GM12878 (cell line): ENCODE data around the gene REV1. TPM values are rescaled to one million over a fixed set of nuclear protein-coding genes. Genes with fewer than 3 reads are reported as not detected.

Source experiments
- ATAC-seq: fragments of 200-7000 bp; cut with Tn5 transposase; 3 replicates; pipeline ENCODE4 v1.9.1; 2020; ENCODE audit warnings: mild to moderate bottlenecking, moderate library complexity
- BruUV-seq: library from RNA; stranded (reverse); fragments of 400-500 nt; replicated peaks from 2 replicates; lab custom pipeline; 2021; lab: Mats Ljungman, UMichigan
- CTCF ChIA-PET: fragments of 300-600 bp; sonication (Branson Sonifier 250); formaldehyde crosslinking; extraction: SDS; loops from one replicate; lab custom pipeline; 2021; ENCODE audit warnings: inconsistent platforms; lab: Yijun Ruan, JAX
- POLR2A ChIA-PET: fragments of 350-600 bp; formaldehyde crosslinking; extraction: SDS; loops from one replicate; lab custom pipeline; 2021; ENCODE audit warnings: inconsistent platforms; lab: Charles Lee
- RAD21 ChIA-PET: fragments of 300-600 bp; sonication (Branson Sonifier 250); formaldehyde crosslinking; loops from one replicate; lab custom pipeline; 2023; ENCODE audit warnings: antibody characterized with exemption; ENCODE audit not compliant: unreplicated experiment; lab: Charles Lee
- SMC1A ChIA-PET: fragments of 300-600 bp; sonication (Branson Sonifier 250); formaldehyde crosslinking; loops from one replicate; lab custom pipeline; 2023; ENCODE audit not compliant: unreplicated experiment, uncharacterized antibody; lab: Charles Lee
- DNase-seq: peaks from one replicate; pipeline ENCODE4 v3.0.0-alpha.2; 2011; ENCODE audit warnings: low read depth, low spot score
- FAIRE-seq: peaks from 3 replicates; lab custom pipeline; 2011; peaks lifted over from hg19 to GRCh38; lab: Jason Lieb, UNC
- H2AFZ ChIP-seq: 2 replicates; pipeline ENCODE4 v1.6.0; 2011; ENCODE audit warnings: low read depth, low read length, control low read depth; ENCODE audit not compliant: control insufficient read depth
- H3K27ac ChIP-seq: 2 replicates; pipeline ENCODE4 v1.5.1; 2011; ENCODE audit warnings: control low read depth; ENCODE audit not compliant: control insufficient read depth, insufficient read depth
- H3K27me3 ChIP-seq, 2 experiments: replicated peaks in 1 of 2; 2 replicates each; pipeline versions ENCODE4 v1.6.0 to v1.6.1; 2011; ENCODE audit warnings: low read length in 1 of 2; ENCODE audit not compliant: control insufficient read depth in 2 of 2, insufficient read depth in 2 of 2
- H3K36me3 ChIP-seq, 2 experiments: 2 replicates each; pipeline ENCODE4 v1.5.1; 2011; ENCODE audit warnings: low read length in 1 of 2; ENCODE audit not compliant: control insufficient read depth in 2 of 2, insufficient read depth in 2 of 2
- H3K4me1 ChIP-seq: 2 replicates; pipeline ENCODE4 v1.6.1; 2011; ENCODE audit warnings: mild to moderate bottlenecking, low read length, moderate library complexity, mixed read lengths; ENCODE audit not compliant: control insufficient read depth, insufficient read depth
- H3K4me2 ChIP-seq: 2 replicates; pipeline ENCODE4 v1.6.0; 2011; ENCODE audit warnings: control low read depth; ENCODE audit not compliant: control insufficient read depth, insufficient read depth
- H3K4me3 ChIP-seq: fragments of 200-600 bp; sonication (generic); 2 replicates; pipeline ENCODE4 v1.5.1; 2016
- H3K79me2 ChIP-seq: 2 replicates; pipeline ENCODE4 v1.6.0; 2011; ENCODE audit warnings: low read length; ENCODE audit not compliant: control insufficient read depth, insufficient read depth
- H3K9ac ChIP-seq: 2 replicates; pipeline ENCODE4 v1.8.0; 2011; ENCODE audit warnings: low read length, control low read depth, mixed read lengths; ENCODE audit not compliant: control insufficient read depth, insufficient read depth
- H3K9me3 ChIP-seq: replicated peaks from 3 replicates; pipeline ENCODE4 v1.5.1; 2011; ENCODE audit warnings: mild to moderate bottlenecking, low read length; ENCODE audit not compliant: control insufficient read depth, insufficient read depth
- H4K20me1 ChIP-seq: 2 replicates; pipeline ENCODE4 v1.6.0; 2011; ENCODE audit not compliant: control insufficient read depth, insufficient read depth
- EGR1 ChIP-seq, 2 experiments: IDR thresholded peaks; 1 replicate in 1 of 2; 2 replicates in 1 of 2; pipeline ENCODE4 v1.6.1; 2011 to 2012; ENCODE audit warnings: low read depth in 2 of 2, low read length in 2 of 2, borderline replicate concordance in 1 of 2, mild to moderate bottlenecking in 1 of 2, moderate library complexity in 1 of 2
- ETV6 ChIP-seq, 2 experiments: fragments of 450-650 bp in 1 of 2; IDR thresholded peaks in 1 of 2; conservative IDR thresholded peaks in 1 of 2; 2 replicates each; pipeline ENCODE4 v1.6.1; 2014; ENCODE audit warnings: antibody characterized with exemption in 1 of 2, borderline replicate concordance in 1 of 2, low read depth in 1 of 2, mild to moderate bottlenecking in 1 of 2, moderate library complexity in 1 of 2
- HCFC1 ChIP-seq: fragments of 150-350 bp; IDR thresholded peaks from 2 replicates; pipeline ENCODE4 v1.6.1; 2014; ENCODE audit warnings: low read length
- MTA2 ChIP-seq: fragments of 450-650 bp; IDR thresholded peaks from 2 replicates; pipeline ENCODE4 v1.6.1; 2016; ENCODE audit warnings: low read depth, mild to moderate bottlenecking, moderate library complexity
- SMAD1 ChIP-seq: fragments of 450-650 bp; IDR thresholded peaks from 2 replicates; pipeline ENCODE4 v1.6.1; 2018; ENCODE audit warnings: mild to moderate bottlenecking, low read depth; ENCODE audit not compliant: partially characterized antibody
- ZNF274 ChIP-seq: IDR thresholded peaks from one replicate; pipeline ENCODE4 v1.8.0; 2011; ENCODE audit not compliant: insufficient read length, insufficient read depth
- ZNF622 ChIP-seq: fragments of 450-650 bp; IDR thresholded peaks from 2 replicates; pipeline ENCODE4 v1.6.1; 2017; ENCODE audit warnings: mild to moderate bottlenecking, inconsistent platforms
- WGBS: methylation state at CpG from one replicate; pipeline ENCODE4 v1.1.6; 2016; ENCODE audit warnings: low lambda C conversion rate; ENCODE audit not compliant: insufficient replicate concordance, insufficient coverage; ENCODE audit errors: missing lambda C conversion rate; 5-methylcytosine and 5-hydroxymethylcytosine counted together
- in situ Hi-C: fragments of 300-500 bp; cut with MboI; formaldehyde crosslinking; loops from 9 replicates; pipeline ENCODE4 v1.14.3; 2018; ENCODE audit warnings: mixed read lengths
- intact Hi-C: fragments of 100-400 bp; cut with micrococcal nuclease; formaldehyde crosslinking; loops from one replicate; pipeline ENCODE4 v1.14.2; 2022; ENCODE audit not compliant: unreplicated experiment
- polyA plus RNA-seq, 11 experiments: library from polyadenylated mRNA; depleted of rRNA in 4 of 11; unstranded in 6 of 11; stranded (reverse) in 5 of 11; fragments of >200 nt; fragmentation: Nextera tagmentation in 4 of 11; fragmentation: Illumina TruSeq in 1 of 11; extraction: Ambion mirVana in 4 of 11; extraction: Trizol in 1 of 11; gene quantifications; 1 replicate in 1 of 11; 2 replicates in 10 of 11; pipeline versions ENCODE4 v1.2.1 to v1.2.3, GENCODE V29; 2011 to 2016; ENCODE audit warnings: inconsistent platforms in 2 of 11, missing spikeins in 2 of 11, low read depth in 1 of 11
- total RNA-seq, 4 experiments: library from RNA; depleted of rRNA in 3 of 4; stranded (reverse); fragments of >200 nt in 3 of 4; fragmentation: Illumina TruSeq in 1 of 4; extraction: Trizol in 1 of 4; gene quantifications; 2 replicates each; pipeline versions ENCODE4 v1.2.1 to v1.2.3, GENCODE V29; 2013 to 2021
- TF ChIP-seq, protein P1 (sequence below): fragments of 450-650 bp; IDR thresholded peaks from 2 replicates; pipeline ENCODE4 v1.6.1; 2016; ENCODE audit warnings: mild to moderate bottlenecking
- TF ChIP-seq, protein P2 (sequence below): fragments of 450-650 bp; IDR thresholded peaks from 2 replicates; pipeline ENCODE4 v1.6.1; 2017; ENCODE audit warnings: antibody characterized with exemption, mild to moderate bottlenecking, moderate library complexity
- TF ChIP-seq, protein P3 (sequence below): IDR thresholded peaks from 2 replicates; pipeline ENCODE4 v1.6.1; 2011; ENCODE audit warnings: borderline replicate concordance, low read depth, mild to moderate bottlenecking, moderate library complexity, low read length; ENCODE audit not compliant: insufficient read depth, poor library complexity, severe bottlenecking

The REV1 gene
- total and polyA plus RNA-seq, 10 of the 15 experiments (the other 5 are each of a cell fraction or from before 2014, with no cell fraction given) = 11.3 to 46.8 (median 29.0) TPM

DNA sequence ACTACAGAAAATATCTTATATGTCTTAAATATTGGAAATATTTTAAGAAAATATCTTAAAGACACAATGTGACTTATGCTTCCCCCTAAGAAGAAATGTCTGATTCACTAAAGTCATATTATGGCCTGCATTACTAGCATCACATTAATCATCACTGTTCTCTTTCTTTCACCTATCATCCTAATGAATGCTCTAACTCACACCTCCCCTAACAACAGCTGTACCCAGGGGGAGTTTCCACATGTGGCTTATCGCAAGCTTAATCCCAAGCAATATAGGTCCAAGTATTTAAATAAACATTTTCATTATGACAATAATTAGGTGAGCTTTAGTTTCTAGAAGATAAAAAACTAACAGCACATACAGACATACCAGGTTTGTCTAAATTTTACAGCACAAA is 39.6 kb downstream of the REV1 start:
- ChIA-PET CTCF (interaction anchor here (0.6 to 1.4 kb wide), 3 partner anchors 9 to 41 kb away, joined by 3 to 5 read pairs (median 3); no protein-coding TSS in a partner anchor), POLR2A (interaction anchor here (0.6 to 0.7 kb wide), 2 partner anchors 70 to 269 kb away, joined by 3 to 5 read pairs; partner anchors contain the start of genes MITD1 and MRPL30)
- no peaks in the 10 kb centered on the region for H3K27me3 ChIP-seq
- H3K4me2 ChIP-seq = no peak overlapping the region
- WGBS = 100% methylated on average over 1 of the region's 1 CpG
- no peak for FAIRE-seq
- no peak overlapping the region for H3K9ac ChIP-seq
- no peaks in the 10 kb centered on the region for H4K20me1 ChIP-seq
- TF ChIP-seq HCFC1 = no peak
- TF ChIP-seq, protein P1, sequence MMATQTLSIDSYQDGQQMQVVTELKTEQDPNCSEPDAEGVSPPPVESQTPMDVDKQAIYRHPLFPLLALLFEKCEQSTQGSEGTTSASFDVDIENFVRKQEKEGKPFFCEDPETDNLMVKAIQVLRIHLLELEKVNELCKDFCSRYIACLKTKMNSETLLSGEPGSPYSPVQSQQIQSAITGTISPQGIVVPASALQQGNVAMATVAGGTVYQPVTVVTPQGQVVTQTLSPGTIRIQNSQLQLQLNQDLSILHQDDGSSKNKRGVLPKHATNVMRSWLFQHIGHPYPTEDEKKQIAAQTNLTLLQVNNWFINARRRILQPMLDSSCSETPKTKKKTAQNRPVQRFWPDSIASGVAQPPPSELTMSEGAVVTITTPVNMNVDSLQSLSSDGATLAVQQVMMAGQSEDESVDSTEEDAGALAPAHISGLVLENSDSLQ = 0 out of 2 replicates have a peak, but pooled peaks have one; percentile 10
- TF ChIP-seq, all 136 proteins: peak for 1
- H3K4me3 ChIP-seq = no peak overlapping the region
- in situ Hi-C loops (no loop called here), intact Hi-C loops (no loop called here)
- no peak overlapping the region for H3K27ac ChIP-seq
- no peak overlapping the region for H2AFZ ChIP-seq
- SMC1A ChIA-PET = interaction anchor here (0.7 to 1.7 kb wide), 3 partner anchors 14 to 21 kb away, joined by 3 to 4 read pairs (median 3); no protein-coding TSS in a partner anchor
- no peaks in the 10 kb centered on the region for H3K4me1 ChIP-seq
- no peak for DNase-seq
- BruUV-seq = no TSS peak
- H3K36me3 ChIP-seq = peaks cover 0 to 21% of the 10 kb centered on the region in 2 experiments
- RAD21 ChIA-PET = interaction anchor here (1.0 kb wide), 1 partner anchor 40 kb away, joined by 3 read pairs; the partner anchor contains the start of gene REV1
- H3K79me2 ChIP-seq = no peaks in the 10 kb centered on the region; the same call in 1 of the 2 replicates
- no peaks in the 10 kb centered on the region for H3K9me3 ChIP-seq
- ATAC-seq = peak; percentile 44; the same call in 2 of the 3 replicates

- ChIA-PET SMC1A (no interaction called here), RAD21 (no interaction called here), POLR2A (no interaction called here), CTCF (no interaction called here)
- BruUV-seq = no TSS peak
- DNase-seq = no peak
- Histone ChIP-seq H3K36me3 (peaks cover 0 to 18% of the 10 kb centered on the region in 2 experiments), H4K20me1 (no peaks in the 10 kb centered on the region), H3K79me2 (no peaks in the 10 kb centered on the region; the same call in 1 of the 2 replicates), H3K27ac (no peak overlapping the region), H3K4me1 (peaks cover 3% of the 10 kb centered on the region; the same call in 1 of the 2 replicates), H3K9ac (no peak overlapping the region), H3K4me2 (no peak overlapping the region), H2AFZ (no peak overlapping the region), H3K9me3 (no peaks in the 10 kb centered on the region), H3K27me3 (no peaks in the 10 kb centered on the region), H3K4me3 (no peak overlapping the region)
- no peak for ATAC-seq
- WGBS = 100% methylated on average over 2 of the region's 2 CpGs
- in situ Hi-C loops = loop anchor here (5.0 kb wide), 1 partner anchor 39 kb away; no protein-coding TSS in a partner anchor
- no peak for FAIRE-seq
- intact Hi-C loops = no loop called here
- no peak for TF ChIP-seq ETV6 (conservative IDR thresholded peaks at IDR 0.05 in 1 of 2, IDR thresholded peaks at IDR 0.05 in 1 of 2; ENCODE audit: borderline replicate concordance in 1 of 2, low read depth in 1 of 2)
- TF ChIP-seq, protein P2, sequence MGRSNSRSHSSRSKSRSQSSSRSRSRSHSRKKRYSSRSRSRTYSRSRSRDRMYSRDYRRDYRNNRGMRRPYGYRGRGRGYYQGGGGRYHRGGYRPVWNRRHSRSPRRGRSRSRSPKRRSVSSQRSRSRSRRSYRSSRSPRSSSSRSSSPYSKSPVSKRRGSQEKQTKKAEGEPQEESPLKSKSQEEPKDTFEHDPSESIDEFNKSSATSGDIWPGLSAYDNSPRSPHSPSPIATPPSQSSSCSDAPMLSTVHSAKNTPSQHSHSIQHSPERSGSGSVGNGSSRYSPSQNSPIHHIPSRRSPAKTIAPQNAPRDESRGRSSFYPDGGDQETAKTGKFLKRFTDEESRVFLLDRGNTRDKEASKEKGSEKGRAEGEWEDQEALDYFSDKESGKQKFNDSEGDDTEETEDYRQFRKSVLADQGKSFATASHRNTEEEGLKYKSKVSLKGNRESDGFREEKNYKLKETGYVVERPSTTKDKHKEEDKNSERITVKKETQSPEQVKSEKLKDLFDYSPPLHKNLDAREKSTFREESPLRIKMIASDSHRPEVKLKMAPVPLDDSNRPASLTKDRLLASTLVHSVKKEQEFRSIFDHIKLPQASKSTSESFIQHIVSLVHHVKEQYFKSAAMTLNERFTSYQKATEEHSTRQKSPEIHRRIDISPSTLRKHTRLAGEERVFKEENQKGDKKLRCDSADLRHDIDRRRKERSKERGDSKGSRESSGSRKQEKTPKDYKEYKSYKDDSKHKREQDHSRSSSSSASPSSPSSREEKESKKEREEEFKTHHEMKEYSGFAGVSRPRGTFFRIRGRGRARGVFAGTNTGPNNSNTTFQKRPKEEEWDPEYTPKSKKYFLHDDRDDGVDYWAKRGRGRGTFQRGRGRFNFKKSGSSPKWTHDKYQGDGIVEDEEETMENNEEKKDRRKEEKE = no peak
- TF ChIP-seq ZNF622 = no peak
- TF ChIP-seq SMAD1 = no peak
- TF ChIP-seq MTA2 = no peak
- TF ChIP-seq ZNF274 = no peak
- no peak for TF ChIP-seq EGR1 (IDR thresholded peaks at IDR 0.05; ENCODE audit: borderline replicate concordance in 1 of 2, low read depth in 2 of 2, low read length in 2 of 2)
- TF ChIP-seq, protein P3, sequence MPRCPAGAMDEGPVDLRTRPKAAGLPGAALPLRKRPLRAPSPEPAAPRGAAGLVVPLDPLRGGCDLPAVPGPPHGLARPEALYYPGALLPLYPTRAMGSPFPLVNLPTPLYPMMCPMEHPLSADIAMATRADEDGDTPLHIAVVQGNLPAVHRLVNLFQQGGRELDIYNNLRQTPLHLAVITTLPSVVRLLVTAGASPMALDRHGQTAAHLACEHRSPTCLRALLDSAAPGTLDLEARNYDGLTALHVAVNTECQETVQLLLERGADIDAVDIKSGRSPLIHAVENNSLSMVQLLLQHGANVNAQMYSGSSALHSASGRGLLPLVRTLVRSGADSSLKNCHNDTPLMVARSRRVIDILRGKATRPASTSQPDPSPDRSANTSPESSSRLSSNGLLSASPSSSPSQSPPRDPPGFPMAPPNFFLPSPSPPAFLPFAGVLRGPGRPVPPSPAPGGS = no peak
Observed at GRCh38 chr2:99448556-99448955, 41.3 kb downstream of the REV1 start.
